IPS DF 19.7 (cell line): ENCODE results near the gene AGBL4.

ENCODE experiments used
- DNase-seq: peaks from one replicate; pipeline ENCODE4 v3.0.0-alpha.2; 2013; ENCODE audit warnings: low read depth, low spot score

Gene AGBL4

DNA sequence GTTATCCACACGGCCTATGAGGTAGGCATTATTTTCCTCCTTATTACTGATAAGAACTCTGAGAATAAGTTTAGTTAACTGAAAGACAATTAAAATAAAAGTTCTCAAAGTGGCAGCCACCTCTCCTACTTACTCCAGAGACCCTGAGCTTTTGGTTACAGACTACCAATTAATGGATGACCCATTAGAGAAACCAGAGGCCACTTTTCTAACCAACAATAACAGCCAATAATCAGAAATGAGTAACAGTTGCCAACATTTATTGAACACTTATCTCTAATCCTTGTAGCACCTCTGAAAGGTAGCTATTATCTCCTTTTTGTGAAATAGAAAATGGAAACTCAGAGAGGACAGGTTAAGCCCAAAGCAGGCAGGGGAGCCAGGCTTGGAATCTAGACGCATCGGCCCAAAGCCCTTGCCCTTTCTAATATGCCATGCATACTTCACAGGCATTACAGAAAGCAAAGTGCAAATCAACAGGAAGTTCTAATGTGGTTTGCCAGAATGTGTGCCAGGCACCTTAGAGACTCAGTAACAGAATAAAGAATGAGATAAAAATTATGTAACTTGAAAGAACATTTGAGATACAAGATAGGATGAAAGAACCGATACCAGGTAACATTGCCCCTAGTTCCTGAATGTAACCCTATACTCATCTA, 1297.1 kb downstream of the AGBL4 start:
- no peak for DNase-seq

DNA sequence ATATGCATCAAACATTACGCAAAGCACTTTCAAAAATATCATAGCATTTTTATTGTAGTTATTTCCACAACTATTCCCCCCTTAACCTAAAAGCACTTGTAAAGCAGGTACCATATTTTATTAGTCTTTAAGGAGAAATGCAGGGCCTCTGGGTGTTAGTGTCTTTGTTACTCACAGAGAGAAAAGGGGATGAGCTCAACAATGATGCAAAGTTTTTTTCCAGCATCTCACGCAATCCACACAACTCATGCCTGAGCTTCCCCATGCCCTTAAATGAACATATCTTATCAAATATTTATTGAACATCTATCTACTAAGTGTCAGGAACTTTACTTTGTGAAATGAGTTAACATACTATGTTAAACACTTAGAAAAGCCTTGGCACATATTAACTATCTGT, 1297.6 kb downstream of the AGBL4 start:
- no peak for DNase-seq

DNA sequence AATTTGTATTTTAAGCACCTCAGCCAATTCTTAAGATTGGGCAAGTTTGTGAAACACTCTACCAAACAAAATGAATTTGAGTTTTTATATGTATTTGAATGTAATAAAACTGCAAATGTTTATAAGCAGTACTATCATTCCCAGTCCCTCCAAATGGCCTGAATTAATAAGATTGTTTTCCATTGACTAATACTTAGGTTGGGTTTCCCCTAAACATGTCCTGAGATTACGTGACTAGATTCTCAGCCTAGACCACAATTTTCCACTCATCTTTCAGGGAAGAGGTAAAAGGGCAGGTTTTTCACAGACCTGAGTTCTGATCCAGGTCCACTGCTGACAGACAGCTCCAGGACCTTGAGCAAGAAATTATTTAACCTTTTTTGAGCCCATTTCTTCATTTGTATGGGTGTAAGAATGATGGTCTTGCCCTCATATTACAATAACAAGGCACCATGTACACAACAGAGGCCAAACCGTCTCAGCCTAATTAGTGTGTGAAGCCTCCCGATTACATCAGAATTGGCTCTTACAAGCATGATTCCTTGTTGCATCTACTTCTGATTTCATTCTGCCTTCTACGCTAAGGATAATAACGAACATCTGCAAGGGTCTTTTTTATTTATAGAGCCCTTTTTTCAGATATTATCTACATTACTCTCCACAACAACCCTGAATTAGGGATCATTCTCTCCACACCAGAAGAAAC, 1298.3 kb downstream of the AGBL4 start:
- DNase-seq = no peak

DNA sequence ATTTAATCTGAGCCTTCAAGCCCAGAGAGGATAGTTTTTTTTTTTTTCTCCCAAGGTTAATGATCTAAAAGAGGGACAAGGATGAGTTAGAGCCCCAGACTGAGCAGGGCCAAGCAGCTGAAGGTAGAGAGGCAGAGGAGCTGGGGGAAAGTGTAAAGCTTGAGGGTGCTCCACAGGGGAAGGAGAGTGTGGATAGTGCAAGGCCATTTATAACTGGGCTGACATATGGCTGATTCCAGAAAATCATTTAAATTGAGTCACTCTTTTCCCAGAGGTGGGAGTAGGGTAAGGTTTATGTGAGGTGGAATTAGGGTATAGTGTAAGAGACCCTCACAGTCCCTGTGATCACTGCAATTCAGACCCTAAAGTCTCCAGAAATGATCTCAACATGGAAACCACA, 1302.8 kb downstream of the AGBL4 start:
- no peak for DNase-seq

DNA sequence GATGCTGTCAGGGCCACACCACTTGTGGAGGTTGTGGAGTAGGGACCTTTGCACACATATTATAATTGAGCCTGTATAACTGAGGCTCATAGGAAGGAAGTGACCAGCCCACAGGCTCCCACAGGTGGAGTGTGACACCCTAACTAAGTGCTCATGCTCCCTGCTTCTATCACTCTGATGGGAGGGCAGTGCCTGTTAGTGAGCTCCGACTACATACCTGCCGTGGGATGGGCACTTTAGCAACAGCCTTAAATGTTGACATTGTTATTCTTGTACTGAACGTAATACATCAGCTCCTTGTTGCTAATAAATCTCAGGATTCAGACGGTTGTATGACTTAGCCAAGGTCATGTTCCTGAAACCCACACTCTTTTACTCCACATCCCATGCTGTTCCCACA, 1305.0 kb downstream of the AGBL4 start:
- DNase-seq = no peak

DNA sequence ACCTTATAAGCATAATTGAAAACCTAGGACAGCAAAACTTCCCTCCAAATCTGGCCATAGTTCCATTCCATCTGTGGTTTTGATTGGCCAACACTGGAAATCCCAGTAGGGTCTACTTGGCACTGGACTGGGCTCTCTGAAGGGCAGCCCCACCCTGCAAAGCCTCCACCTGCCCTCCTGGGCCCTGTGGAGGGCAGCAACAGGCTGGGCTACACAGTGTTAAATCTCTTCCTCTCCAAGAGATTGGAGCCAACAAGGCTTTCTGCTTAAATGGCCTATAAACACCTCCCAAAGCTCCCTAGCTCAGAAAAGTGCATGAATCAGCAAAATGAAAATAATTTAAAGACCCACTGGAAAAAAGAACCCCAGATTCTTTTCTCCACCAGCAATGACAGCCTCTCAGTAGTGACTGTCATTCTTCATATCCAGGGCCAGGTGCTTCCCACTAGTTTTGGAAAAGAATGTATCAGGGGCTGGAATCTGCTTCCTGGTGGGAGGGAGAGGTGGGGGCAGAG, 1305.6 kb downstream of the AGBL4 start:
- no peak for DNase-seq

DNA sequence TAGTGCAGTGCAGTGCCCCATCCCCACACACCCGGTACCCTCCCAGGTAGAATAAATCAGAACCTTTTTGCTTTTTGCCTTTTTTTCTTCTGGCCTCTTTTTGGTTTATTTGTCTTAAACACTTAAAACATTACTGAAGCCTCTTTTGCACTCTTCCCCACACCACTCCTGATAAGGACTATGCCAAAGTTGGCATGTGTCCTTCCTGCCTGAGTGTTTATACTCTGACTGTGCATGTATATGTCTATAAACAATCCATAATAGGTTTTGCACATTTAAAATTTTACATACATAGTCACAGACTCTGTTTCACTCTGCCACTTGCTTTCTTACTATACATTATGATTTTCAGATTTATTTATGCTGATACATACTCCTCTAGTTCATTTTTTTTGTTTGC, 1306.7 kb downstream of the AGBL4 start:
- DNase-seq = no peak

DNA sequence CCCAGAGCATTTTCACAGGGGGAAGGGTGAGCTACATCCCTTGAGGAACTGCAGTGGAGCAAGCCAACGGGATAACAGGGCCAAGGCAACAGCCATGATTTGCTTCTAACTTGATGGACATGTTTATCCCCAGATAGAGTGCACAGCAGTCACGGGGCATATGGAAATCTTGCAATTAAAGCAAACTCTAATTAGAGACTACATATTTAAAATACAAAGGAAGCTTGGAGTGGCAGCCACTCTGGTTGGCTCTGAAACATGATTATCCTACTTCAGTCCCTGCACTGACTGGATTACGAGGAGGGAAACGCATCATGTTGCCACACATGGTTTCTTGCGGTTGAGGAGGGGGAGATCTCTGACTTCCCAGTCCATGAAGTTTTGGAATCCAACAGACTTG, 1307.8 kb downstream of the AGBL4 start:
- no peak for DNase-seq

DNA sequence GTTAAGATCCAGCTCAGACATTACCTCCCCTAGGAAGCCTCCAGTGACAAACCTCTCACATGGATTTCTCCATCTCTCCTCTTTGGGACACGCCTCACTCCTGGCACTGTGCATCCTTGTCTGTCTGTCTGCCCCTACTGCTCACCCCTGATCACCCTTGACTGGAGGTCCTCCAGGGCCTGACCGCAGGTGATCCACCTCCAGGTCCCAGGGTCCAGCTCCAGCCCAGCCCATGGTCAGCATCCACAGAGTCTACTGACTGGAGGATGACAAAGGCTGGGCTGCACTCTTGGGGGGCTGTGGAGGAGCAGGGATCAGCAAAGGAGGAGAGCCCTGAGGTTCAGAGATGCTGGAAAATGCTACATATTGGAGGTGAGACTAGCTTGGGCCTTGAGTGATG, 1312.8 kb downstream of the AGBL4 start:
- no peak for DNase-seq

DNA sequence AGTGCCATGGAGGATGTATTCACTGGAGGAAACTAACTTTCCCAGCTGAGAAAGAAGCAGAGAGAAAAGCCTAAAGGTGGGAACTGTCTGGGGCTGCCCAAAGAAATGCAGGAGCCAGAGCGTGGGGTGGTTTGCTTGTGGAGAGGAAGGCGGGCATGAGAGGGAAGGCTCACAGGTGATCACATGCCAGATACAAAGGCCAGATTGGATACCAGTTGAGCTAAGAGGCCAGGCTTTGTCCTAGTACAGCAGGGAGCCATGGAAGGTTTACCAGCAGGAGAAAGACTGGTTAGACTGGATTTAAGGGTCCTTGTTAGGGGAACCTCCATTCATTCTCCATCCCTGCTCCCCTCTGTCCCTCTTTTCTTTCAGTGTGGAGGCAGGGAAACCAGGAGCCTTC, 1313.4 kb downstream of the AGBL4 start:
- DNase-seq = peak; percentile 38

DNA sequence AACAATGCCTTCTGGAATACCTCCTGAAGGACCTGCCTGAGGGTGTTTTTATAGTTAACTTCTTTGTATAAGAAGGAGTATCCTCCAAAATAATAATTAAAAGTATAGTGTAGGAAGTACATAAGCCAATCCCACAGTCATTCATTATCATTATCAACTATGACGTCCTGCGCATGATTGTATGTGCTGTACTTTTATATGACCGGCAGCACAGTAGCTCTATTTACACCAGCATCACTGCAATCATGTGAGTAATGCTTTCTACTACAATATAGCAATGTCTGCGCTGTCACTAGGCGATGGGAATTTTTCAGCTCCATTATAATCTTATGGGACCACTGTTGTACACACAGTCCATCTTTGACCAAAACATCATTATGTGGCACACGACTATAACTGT, 1319.0 kb downstream of the AGBL4 start:
- no peak for DNase-seq

DNA sequence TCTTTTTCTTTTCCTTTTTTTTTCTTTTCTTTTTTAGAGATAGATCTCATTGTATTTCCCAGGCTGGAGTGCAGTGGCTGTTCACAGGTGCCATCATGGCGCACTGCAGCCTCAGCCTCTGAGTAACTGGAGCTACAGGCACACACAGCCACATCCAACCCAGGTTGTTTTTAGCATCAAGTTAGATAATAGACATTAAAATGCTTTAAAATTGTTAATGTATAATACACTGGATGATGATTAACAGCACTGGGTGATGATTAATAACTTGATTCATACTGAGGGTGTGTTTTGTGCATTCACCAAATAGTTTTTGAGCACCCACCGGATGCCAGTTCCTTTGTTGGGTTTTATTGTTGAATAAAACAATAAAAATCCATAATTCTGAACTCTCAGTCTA, 1322.3 kb downstream of the AGBL4 start:
- DNase-seq = no peak

DNA sequence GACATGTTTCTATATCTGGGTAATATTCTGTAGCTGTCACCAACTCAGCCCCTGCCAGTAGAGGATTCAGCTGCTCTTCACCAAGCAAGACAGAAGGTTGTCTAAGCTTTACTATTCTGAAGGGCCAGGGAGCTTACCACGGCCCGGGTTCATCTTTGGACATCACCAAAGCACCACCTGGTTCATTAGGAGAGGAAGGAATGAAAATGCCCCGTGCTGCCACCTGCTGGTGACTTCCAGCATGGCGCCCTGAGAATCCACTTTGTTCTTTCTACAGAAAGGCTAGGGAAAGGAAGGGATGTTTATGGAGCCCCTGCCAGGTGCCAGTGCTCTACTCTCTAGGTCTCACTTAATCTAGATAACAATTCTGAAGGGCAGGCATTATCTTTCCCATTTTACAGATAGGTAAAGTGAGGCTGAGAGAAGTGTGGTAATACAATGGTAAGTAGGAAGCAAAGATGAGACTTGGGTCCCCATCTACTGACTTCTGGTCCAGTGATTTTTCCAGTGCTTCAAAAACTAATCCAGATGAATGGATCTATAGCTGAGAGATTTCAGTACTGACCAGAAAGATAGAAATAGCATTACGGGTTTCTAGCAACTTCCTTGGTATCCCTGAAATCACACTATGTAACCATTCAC, 1326.6 kb downstream of the AGBL4 start:
- DNase-seq = no peak

DNA sequence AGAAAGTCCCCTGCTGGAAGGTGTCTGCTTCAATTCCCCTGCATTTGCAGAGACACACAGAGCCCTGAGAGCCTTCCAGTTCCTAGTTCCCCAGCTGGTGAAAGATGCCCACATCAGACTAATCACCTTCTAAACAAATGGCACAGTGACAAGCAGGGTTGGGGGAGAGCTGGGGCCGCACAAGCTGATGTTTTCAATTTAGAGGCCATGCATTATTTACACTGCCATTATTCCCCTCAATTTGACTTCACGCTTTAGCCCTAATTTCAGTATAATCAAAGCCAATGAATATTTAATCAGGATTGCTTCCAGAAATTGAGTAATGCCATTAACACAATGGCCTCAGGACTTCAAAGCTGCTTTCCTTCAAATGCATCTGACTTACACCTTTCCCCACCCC, 1328.6 kb downstream of the AGBL4 start:
- no peak for DNase-seq

DNA sequence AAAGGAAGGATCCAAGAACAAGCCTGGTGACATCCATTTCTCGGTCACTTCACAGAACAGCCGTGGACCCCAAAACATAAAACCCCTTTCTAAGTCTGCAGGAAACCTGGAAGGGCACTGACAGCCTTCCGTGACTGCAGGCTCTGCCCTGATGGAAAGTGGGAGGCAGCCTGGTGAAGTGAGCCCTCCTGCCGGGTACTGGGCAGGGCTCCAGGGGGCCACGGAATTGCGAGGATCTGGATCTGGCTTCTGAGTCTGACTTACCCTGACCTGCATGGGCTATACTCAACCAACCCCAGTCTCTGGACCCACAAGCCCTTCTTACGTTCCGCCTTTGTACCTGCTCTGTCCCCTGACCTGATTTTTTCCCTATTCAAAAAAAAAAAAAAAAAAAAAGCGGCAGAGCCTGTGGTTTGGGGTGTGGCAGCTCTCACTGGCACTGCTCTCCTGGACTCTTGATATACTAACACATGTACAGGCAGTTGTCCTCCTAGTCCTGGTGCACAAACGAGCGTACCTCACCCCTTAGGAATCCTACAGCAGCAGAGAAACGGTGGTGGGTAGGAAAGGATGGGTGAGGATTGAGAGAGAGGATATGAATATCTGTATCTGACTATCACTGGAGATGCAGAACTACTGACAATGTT, 1330.0 kb downstream of the AGBL4 start:
- DNase-seq = no peak

DNA sequence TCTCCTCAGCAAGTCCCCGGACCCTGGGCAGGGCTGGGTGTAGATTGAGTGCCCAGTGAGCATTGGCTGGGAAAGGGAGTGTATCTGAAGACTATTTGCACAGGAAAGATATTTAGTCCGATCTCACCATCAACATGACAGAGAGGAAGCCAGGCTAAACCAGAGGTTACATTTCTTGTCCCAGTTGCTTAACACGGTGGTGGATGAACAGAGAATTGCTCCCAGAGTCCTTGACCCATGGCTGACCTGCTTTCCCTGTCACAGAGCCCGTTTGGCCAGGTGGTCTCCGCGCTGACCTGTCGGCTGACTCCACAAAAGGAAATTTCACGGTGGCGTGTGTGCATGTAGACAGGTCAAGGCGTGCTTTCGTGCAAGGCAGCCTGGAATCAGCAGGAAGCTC, 1330.6 kb downstream of the AGBL4 start:
- DNase-seq = no peak

DNA sequence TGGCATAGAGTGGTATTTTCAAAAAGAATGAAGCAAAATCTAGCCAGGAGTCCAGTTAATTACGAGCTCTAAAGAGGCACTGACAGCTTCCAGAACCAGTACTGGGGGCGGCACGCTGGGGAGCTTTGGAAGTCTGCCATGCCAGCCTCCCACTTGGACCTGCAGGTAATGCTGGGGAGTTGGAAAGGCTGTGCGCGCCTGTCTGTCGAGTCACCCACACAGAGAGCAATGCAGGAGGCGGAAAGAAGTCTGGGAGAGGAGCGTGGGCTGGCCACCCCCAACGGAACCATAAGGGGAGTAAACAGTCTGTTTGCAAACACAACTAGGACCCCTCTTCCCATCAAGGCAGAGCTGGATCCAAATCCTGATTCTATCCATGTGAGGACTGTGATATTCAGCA, 1331.5 kb downstream of the AGBL4 start:
- DNase-seq = no peak

DNA sequence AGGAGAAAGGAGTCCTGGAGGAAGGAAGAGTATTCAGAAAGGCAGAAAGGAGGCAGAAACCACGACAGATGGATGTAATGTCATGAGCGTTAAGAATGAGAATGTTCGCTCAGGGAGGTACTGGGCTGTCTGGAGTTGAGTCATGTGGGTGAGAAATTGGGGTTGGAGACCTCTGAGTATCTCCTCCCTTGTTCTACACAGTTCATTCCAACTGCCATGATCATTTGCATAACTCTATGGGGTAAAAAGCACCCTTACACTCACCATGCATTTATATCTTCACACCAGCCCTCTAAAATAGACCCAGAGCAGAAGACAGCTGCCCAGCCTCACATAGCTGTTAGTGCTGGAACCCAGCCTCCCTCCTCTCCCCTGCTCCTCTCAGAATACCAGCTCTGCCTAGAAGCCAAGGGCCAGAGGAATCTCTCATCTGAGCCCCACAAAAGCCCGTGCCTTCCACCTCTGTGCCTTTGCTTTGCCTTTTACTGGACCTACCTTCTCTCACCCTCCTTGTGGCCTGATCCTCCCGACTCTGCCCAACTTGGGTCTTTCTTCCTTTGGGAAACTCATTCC, 1332.2 kb downstream of the AGBL4 start:
- no peak for DNase-seq

DNA sequence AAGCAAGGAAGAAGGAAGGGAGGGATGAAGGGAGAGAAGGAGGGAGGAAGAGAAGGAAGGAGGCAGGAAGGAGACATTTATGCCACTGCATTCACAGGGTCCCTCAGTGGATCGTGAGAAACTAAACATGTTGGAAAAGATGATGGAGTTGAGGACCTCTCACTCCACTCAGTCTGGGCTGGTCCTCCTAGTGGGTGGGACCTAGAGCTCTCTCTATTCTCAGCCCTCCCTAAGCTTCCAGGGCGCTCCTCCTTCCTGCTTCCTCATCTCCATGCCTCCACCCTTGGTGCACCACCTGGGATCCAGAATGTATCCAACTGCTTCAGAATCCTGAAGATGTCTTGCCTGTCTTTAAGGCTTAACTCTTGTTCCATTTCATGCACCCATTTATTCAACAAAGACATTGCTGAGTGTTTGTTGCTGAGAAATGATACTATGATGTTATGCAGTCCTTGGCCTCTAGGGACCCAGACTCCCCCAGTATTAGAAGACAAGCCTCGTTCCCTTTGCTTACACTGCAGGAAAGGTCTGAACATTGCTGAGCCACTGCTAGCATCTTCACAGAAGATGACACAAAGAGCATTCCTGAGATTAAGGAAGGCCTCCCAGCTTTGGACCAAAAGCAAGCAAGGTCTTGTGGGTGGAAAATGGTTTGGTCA, 1335.5 kb downstream of the AGBL4 start:
- DNase-seq = no peak

DNA sequence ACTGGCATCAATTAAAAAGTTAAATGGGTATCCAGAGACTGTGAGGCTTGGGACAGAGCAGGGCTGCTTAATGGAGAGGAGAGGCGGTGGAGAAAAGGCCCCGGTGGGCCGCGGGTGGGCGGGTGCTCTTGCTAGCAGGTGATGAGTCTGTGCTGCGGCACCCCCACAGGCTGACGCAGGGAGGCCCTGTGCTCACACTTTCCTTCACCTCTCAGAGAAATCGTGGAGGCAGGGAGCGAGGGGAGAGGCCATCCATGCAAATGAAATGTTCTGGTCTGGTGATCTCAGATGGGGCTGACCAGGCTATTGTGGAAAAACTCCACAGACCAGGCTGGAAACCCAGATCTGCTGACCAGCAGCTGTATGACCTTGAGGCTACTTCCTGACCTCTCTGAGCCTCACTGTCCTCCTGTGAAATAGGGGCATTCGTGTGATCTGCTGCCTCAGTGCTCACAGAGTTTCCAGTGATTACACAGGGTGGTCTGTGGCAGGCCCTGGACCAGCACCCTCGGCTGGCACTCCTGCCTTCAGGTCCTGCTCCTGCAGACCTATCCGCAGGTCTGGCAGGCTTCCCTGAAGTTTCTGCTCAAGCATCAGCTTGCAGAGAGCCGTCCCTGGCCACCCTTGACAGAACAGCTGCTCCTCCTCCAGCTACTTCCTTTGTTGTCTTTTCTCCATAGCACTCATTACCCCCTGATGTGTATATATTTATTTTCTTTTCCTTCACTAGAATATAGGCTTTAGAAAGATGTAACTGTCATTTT, 1336.3 kb downstream of the AGBL4 start:
- no peak for DNase-seq

DNA sequence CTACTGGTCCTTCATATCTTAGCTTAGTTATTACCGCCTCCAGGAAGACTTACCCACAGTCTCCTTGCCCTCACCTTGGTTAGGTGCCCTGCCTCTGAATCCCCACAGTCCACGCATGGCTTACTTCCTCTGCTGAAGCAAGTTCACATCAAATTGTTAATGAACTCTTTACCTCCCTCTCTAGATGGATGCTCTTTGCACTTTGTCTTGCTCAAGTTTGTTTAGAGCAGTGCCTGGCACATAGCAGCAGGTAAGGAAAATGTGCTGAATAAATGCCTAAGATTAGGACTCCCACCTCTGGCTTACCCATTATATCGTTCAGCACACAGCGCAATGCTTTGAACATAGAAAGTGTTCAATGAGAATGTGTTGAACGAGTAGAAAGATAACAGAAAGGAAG, 1337.6 kb downstream of the AGBL4 start:
- no peak for DNase-seq
